Sigmoid colon (tissue), 4 donors: ENCODE measurements around the gene STEAP1B.

ENCODE experiments used
- POLR2A ChIP-seq, 2 donors: fragments of 450-650 bp; IDR thresholded peaks; one replicate each; pipeline ENCODE4 v1.6.1; 2016; ENCODE audit warnings: antibody characterized with exemption in 2 of 2, mild to moderate bottlenecking in 2 of 2, moderate library complexity in 2 of 2
- POLR2AphosphoS5 ChIP-seq, 4 donors: sonication (generic); formaldehyde crosslinking; IDR thresholded peaks; one replicate each; pipeline ENCODE4 v1.6.1; 2017; ENCODE audit warnings: antibody characterized with exemption in 4 of 4
- TF ChIP-seq, protein P1 (sequence below), 4 experiments: fragments of 450-650 bp in 3 of 4; fragments of 200-600 bp in 1 of 4; IDR thresholded peaks; one replicate each; pipeline ENCODE4 v1.5.1; 2016 to 2019; ENCODE audit warnings: antibody characterized with exemption in 4 of 4, mild to moderate bottlenecking in 3 of 4, moderate library complexity in 2 of 4

- TF ChIP-seq POLR2A (IDR thresholded peaks at IDR 0.05) (no peak), POLR2AphosphoS5 (IDR thresholded peaks at IDR 0.05) (no peak)
- TF ChIP-seq, protein P1, sequence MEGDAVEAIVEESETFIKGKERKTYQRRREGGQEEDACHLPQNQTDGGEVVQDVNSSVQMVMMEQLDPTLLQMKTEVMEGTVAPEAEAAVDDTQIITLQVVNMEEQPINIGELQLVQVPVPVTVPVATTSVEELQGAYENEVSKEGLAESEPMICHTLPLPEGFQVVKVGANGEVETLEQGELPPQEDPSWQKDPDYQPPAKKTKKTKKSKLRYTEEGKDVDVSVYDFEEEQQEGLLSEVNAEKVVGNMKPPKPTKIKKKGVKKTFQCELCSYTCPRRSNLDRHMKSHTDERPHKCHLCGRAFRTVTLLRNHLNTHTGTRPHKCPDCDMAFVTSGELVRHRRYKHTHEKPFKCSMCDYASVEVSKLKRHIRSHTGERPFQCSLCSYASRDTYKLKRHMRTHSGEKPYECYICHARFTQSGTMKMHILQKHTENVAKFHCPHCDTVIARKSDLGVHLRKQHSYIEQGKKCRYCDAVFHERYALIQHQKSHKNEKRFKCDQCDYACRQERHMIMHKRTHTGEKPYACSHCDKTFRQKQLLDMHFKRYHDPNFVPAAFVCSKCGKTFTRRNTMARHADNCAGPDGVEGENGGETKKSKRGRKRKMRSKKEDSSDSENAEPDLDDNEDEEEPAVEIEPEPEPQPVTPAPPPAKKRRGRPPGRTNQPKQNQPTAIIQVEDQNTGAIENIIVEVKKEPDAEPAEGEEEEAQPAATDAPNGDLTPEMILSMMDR (IDR thresholded peaks at IDR 0.05), result no peak
Observed at GRCh38 chr7:22452960-22453558, 46.9 kb downstream of the STEAP1B start.
